Measurements from ENCODE around the gene OR5AU1.
A peak's percentile ranks its signal among the peaks of the same experiment; 100 is the strongest.
"Not testable (repeated sequence)": the region's sequence is repeated elsewhere in the genome, so short reads cannot be mapped to it uniquely, and the experiment has no call there.

OR5AU1 gene

DNA sequence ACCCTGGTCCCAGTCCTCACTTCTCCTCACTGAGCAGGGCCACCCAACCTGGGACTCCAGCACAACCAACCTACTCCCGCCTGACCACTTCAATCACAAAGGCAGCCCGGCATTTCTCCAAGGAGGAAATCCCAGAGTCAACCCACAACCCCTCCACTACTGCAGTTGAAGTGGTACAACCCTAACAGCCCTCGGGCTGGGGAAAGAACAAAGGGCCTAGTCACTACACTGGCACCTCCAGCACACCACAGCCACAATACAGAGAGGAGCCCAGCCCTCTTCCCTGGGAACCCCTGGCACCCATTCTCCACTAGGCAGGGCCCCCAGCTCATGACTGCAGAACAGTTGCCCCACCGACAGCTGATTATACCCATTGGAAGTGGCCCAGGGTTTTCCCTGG is 13.7 kb upstream of the OR5AU1 start:
- DNase-seq = no peak

DNA sequence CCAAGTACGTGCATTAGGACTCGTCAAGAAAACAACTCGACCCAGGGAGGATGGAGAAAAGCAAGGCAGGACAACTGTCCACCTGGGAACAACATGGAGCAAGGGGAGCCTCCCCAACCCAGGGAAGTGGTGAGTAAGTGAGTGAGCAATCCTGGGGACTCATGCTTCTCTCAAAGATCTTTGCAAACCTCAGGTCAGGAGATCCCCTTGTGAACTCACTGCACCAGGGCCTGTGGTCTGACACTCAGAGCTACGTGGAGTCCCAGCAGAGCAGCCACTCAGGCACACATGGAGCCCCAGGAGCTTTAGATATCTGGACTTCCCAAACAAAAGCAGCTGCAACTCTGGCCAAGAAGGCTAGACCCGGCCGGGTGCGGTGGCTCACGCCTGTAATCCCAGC is 12.2 kb upstream of the OR5AU1 start:
- DNase-seq = no peak

DNA sequence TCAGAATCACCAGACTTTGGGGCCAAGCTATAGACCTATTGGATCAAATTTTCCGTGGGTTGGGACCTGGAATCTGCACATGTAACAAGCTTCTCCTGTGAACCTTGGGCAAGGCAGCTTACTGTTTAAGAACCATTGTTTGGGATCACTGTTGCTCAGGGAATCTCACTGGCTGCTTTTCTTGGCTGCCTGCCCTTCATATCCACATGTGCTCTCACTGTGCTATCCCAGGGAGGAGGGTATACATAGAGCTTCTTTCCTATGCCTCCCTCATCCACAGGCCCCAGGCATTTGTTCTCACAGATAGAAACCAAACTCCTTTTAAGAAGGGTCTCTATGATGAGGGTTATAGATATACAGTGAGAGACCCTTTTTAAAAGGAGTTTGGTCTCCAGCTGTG is 9.8 kb upstream of the OR5AU1 start:
- DNase-seq = not testable (repeated sequence)

DNA sequence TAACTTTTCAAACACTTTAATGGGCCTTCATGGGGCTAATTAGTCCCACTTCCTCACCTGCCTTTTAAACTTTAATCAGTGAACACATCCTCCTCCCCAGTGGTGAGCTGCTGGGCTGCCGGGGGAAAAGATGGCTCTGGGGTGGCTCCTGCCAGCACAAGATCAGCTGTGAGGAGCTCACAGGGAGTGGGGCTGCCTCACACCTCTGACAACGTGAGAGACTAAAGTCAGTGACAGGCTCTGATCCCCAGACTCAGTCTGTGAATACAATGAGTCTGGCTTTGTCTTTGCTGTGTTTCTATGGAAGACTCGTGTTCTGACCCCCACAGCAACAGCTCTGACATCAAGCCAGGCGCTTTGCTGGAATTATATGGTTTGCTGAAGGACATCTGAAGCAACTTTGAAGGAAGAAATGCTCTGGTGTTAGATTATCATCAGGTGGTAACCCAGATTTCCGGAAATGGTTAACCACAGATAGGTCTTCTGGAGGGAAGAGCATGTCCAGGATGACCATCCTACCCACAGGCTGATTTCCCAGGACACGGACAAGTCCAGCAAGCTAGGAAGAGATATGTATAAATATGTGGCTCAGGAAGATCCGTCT is 9.2 kb upstream of the OR5AU1 start:
- DNase-seq = not testable (repeated sequence)

DNA sequence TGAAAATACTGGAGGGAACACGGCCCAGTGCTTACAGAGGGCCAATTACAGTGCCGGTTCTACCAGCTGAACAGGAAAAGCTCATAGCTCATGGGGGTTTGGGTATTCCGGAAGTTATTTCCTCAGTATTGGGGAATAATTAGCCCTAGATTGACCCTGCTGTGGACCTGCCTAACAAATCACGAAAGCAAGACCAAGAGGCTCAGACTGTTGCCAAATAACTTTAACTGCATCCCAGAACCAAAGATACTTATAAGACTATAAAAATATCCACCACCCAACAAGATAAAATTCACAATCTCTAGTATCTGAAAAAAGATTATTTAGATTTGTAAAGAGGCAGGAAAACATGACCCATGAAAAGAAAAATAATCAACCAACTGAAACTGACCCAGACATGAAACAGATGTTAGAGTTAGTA is 8.0 kb upstream of the OR5AU1 start:
- DNase-seq = no peak

DNA sequence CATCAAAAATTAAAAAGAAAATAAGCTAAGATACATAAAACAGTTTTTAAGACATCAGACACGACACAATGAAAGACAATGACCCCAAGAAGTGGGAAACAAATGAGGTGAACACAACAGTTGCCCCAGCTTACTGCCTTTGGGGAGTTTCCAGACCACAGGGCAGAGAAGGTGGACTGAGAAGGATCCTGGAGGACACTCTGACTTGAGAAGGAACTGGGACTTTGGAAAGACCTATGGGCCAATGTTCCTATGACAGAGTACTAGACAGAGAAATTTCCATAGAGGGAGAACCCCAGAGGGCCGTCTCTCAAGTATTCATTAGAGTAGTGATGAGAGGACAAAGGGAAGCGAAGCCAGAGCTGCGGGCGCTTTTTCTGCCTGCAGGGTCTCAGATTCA is 6.2 kb upstream of the OR5AU1 start:
- DNase-seq = no peak

DNA sequence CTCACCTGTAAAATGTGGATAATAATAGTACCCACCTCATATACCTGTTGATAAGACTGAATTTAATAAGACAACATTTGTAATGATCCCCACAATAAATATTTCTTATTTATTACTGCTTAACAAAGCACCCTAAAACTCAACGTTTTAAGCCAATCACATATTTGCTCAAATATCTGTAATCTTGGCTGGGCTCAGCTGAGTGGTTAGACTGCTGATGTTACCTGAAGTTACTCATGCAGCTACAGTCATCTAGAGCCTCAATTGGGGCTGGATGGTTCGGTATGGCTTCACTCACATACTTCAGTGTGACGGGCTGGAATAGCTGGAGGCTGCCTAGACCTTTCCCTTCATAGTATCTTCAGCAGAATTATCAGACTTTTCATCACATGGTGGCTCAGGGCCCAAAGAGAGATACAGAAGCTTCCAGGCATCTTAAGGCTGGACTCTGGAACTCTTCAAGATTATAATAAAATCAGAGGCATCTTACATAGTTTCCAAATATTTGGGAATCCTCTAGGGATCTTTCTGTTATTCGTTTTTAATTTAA is 4.3 kb upstream of the OR5AU1 start:
- DNase-seq = no peak

DNA sequence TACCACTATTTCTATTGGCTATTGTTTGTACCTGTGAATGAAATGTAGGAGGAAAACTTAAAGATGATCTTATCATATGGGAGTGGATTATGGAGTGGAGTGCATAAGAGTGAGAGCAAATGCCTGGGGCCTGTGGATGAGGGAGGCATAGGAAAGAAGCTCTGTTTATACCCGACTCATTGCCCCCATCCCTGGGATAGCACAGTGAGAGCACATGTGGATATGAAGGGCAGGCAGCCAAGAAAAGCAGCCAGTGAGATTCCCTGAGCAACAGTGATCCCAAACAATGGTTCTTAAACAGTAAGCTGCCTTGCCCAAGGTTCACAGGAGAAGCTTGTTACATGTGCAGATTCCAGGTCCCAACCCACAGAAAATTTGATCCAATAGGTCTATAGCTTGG is 2.3 kb upstream of the OR5AU1 start:
- DNase-seq = not testable (repeated sequence)

DNA sequence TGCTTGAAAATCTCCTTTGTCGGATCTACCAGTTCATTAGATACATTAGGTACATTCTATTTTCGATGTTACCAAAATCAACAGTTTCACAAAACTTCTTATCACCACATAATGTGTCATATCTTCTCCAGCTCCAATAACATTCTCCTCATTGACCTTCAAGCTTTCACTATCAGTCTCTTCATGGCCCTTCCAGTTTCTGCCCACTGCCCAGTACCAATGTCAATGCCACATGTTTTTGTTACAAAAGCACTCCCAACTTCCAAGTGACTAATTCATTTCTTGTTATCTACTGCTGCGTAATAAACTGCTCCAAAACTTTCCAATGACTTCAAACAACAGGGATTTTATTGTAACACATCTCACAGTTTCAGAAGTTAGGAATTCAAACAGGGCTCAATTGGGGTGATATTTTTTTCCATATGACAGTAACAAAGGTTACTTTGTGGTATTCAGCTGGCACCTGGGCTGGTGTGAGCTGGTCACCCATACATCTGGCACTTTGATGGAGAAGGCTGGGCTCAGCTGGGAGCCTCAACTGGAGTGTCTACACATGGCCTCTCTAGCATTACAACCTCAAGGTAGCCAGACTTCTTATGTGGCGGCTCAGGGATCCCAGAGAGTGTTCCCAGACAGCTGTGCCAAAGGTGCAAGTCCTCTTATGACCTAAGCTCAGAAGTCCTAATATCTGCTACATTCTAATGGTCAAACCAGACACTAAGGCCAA is 6.1 kb downstream of the OR5AU1 start:
- DNase-seq = no peak

DNA sequence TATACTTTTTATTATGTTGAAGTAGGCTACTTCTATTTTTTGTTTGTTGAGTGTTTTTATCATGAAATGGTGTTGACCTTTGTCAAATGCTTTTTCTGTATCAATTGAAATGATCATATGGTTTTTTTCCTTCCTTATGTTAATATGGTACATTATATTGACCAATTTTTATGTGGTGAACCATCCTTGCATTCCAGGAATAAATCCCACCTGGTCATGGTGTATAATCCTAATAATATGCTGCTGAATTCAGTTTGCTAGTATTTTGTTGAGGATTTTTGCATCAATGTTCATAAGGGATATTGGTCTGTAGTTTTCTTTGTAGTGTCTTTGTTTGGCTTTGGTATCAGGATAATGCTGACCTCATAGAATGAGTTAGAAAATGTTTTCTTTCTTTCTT is 10.4 kb downstream of the OR5AU1 start:
- no peak for DNase-seq

DNA sequence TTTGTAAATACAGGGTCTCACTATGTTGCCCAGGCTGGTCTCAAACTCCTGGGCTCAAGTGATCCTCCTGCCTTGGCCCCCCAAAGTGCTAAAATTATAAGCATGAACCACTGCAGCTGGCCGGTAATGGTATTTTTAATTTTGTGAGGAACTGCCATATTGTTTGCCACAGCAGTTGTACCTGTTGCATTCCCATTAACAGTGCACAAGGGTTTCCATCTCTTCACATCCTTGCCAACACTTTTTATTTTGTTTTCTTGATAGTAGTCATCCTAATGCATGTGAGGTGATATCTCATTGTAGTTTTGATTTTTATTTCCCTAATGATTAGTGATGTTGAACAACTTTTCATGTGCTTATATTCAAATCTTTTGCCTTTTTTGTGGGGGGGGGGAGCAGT is 13.5 kb downstream of the OR5AU1 start:
- DNase-seq = no peak

DNA sequence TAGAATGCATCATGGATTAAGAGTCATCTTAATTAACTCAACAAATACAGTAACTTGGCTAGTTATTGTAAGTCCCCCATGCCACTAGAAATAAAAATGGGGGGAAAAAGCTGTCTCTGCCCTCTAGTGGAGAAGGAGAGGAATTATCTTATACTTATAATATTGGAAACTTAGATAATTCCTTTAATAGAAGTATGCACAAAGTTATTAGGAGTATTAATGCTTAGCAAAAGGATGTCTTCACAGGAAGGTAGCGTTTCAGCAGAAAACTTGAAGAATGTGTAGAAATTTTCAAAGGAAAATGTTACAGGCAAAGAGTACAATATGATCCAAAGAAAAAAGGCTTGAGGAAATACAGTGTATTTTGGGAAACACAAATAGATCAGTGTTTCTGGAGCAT is 19.8 kb downstream of the OR5AU1 start:
- no peak for DNase-seq

DNA sequence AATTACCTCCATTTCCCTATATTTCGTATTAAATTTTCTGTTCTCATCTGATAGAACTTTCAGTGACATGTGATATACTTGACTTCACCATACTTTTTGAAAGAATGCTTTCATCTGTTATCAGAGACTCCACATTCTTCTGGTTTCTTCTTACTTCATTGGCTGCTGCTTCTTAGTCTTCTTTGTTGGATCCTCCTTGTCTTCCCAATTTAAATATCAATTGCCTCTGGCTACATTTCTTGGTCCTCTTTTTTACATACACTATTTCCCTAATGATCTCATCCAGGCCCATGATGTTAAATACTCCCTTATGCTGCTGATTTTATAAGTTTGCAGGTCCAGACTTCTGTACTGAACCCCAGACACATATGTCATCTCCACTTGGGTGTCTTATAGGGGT is 22.0 kb downstream of the OR5AU1 start:
- no peak for DNase-seq

DNA sequence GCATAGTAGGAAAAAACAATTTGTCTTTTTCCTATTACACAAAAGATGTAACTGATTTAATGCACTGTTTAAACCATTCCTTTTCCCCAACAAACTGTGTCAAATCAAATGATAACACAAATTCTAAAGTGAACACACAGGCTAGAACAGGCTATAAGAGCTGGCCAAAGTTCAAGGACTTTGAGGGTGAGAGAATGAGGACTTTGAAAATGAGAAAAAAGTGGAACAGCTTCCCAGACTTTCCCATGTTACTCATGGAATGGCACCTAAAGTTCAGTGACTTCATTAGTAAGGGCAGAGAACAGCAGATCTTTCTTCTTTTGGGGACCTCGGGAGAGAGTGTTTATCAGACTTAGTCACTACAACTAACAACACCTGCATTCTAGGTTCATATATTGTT is 32.4 kb downstream of the OR5AU1 start:
- no peak for DNase-seq

DNA sequence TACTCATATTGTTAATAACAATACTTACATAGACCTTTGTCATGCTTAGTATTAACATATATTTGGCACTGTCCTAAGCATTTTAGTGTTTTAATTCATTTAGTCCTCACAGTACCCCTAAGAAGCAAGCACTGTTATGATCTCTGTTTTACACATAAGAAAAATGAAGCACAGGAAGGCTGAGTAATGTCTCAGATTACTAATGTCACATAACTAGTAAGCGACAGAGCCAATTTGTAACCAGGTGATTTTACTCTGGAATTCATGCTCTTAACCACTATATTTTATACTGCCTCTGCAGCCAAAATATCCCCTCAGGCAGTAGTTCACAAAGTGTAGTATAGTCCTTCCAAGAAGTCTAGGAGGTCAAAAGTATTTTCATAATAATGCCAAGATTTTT is 34.7 kb downstream of the OR5AU1 start:
- no peak for DNase-seq

DNA sequence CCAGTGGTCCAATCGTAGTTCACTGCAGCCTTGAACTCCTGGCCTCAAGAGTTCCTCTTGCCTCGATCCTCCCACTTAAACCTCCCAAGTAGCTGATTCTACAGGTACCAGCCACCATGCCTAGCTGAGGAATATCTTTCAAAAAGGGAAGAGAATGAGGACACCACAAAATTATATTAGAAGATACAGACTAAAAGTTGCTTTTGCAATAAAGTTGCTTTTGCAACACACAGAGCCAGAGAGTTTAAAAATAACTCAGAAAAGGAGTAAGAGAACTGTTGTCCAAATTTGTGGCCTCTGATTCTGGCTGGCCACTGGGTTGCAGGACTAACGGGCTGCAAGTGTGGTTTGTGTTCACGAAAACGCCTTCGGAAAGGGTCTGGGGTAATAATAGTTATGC is 35.2 kb downstream of the OR5AU1 start:
- no peak for DNase-seq

DNA sequence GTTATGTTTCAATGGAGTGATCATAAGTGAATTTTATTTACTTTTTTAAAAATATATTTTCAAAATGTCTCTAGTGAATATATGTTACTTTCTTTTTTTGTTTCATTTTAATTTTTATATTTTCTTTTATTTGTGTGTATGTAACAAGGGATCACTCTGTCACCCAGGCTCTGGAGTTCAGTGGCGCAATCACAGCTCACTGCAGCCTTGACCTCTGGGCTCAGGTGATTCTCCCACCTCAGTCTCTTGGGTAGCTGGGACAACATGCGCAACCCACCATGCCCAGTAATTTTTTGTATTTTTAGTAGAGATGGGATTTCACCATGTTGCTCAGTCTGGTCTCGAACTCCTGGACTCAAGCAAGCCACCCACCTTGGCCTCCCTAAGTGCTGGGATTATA is 36.9 kb downstream of the OR5AU1 start:
- DNase-seq = no peak

DNA sequence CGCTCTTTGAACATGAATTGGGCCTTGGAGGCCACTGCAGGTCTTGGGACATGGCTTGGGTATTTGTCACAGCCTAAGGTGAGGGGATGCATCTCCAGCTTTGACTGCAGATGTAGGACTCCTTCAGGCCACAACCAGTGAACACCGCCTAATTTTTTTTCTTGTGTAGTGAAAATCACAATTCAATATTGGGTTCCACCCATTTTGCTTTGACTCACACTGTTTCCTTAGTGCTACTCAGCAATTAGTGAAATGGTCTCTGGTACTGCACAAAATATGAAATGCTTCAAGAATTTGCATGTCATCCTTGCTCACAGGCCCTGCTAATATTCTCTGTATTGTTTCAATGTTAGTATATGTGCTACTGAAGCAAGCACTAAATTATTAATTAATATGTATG is 42.5 kb downstream of the OR5AU1 start:
- no peak for DNase-seq

DNA sequence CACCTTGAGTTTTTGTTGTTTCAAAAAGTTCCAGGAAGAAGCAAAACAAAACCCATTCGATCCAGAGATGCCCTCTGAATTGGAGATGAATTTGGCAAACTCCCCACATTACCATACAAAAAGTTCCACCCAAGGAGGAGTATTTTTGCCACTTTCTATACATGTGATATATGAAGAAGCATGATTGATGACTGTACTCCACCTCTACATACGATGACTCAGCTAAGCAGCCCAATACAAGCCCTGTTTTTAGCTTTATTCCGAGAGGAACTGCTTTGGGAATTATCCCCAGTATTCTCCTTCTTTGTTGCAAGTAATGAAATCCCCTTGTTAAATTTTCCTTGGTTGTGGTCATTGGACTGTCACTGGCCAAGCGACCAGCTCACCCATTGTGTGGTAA is 43.6 kb downstream of the OR5AU1 start:
- no peak for DNase-seq

DNA sequence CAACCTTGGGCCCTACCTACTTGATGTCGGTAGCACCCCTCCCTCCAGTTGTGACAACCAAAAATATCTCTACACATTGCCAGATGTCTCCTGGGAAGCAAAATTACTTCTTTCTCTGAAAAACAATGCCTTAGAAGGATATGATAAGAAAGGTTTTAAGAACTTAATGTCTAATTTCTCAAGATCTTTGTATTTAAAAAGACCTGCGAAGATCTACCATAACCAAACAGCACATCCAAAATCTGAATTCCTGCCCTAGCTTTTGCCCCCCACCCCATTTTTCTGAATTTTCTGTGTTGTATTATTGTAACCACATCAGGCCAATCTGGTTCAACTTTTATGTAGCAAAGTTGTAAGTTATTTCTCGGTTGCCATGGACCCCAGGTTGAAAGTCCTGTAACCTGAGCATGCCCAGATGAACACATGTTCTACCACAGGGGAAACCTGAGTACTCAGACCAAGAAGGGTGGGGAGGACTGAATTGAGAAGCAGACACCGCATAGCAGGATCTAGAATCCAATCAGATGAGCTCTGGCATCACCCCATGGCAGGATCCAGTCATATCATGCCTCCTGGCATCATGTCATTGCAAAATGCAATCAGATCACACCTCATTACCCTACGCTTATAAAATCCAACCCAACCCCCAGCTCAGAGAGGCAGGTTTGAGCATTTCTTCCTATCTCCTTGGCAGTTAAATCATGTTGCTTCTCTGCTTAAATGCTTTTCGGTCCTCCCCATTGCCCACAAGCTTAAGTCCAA is 46.3 kb downstream of the OR5AU1 start:
- DNase-seq = no peak

DNA sequence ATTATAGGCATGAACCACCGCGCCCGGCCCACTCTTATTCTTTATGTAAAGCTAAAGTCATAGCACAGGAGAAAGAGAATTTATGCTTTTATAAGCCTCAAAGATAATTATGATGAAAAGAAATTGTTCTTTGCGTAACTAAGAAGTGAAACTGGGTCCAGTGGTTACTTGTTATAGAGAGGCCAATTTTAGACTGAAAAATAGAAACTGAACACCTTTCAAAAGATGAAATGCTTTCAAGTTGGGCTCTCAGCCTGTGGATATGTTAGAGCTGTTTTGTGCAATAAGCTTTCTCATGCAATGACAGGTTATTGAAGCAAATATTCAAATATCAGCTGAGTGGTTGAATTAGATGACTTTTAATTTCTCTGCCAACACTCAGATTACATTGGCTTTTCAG is 47.1 kb downstream of the OR5AU1 start:
- DNase-seq = no peak

DNA sequence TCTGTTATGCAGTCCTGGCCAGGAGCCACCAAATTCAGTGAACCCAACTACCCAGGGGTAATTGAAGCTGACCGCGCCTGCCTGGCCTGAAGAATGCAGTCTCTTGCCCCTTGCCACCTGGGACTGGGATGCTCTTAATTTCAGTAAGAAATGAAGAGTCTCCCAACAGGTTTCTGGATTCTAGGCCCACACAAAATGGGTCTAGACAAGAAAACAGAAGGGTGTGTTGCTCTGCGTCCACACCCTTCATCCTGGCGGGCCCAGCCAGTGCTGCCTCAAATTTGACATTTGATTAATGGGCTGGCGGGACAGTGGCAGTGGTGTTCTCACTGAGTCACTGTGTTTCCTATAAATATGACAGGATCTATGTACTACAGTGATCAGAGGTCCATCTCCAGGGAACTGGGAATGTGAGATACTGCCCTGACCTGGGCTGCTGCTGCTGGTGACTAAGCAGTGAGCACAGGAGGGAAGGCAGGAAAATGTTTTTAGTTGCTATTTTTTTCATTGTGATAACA is 48.5 kb downstream of the OR5AU1 start:
- DNase-seq = no peak

DNA sequence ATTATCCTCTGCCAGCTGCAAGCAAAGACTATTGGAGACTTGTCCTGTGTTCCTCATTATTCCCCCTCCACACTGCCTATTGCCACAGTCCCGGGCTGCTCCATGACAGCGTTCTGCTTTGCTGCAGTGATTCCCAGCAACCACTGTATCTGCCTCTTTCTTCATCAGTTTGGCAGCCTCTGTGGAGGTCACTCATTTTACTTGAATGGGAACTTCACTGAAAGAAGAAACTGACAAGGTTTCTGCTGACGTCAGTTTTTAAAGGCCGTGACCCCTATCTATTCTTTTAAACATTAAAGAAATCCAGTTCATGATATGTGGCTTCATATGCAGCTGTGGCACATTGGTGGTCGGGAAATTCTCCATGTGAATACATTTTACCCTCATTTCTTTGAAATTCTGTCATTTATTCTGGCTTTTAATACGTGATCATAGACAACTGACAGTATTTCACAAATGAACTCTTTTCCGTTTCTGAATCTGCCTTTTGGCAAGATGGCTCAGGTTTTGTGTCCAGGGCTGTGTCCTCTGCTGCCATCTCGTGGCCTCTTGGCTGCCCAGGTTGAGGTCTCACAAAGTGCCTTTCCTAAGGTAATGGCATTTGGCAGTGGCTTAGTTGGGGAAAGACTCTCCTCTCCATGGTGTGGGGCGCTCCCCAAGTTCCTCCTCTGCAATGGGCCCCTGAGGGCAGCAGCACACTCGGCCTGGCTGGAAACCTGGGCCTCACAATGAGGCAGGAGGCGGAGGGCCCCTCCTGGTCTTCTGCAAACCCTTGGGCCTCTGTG is 49.2 kb downstream of the OR5AU1 start:
- peak; percentile 83 for DNase-seq
